GM10847 (cell line): ENCODE results near the gene ECM2.

Experiments used
- POLR2A ChIP-seq: IDR thresholded peaks from 2 replicates; pipeline ENCODE4 v1.6.1; 2011; ENCODE audit not compliant: insufficient read length; ENCODE audit errors: extremely low read depth

Gene ECM2

DNA sequence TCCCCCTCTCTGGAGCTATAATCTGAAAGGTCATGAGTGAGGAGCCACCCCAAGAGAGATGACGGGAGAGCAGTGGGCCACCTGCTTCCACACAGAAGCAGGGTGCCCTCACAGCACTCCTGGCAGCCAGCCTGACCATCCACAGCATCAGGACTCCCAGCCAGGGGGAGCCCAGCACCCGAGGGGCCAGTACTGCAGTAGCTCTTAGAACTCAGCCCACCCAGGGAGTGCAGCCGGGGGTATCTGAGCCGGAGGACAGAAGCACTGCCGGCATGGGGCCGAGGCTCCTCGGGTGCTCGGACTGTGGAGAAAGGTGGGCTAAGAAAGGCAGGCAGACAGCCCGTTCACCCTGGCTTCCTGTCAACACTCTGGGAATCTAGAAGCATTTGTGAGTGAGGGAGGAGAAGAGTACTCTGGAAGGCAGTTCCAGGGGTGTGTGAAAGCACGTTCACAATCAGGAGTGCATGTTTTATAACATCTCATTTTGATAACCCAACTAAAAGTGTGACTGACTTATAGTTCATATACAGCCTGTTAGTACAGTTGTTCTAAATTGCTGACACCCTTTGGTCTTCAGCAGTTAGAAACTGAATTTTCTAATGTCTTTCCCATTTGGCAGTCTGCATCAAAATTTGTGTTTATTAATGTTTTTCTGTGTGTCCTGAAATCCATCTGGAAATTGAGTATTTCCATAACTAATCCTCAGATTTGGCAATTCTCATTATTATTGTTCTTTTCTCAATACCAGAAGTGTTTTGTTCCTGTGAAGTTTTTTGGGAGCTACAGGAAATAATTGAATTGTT lies 27.6 kb downstream of the ECM2 start:
- TF ChIP-seq POLR2A, result no peak

GRCh38 chr9:92507496-92507895 lies 28.3 kb downstream of the ECM2 start:
- TF ChIP-seq POLR2A, result no peak

- TF ChIP-seq POLR2A, result no peak
Measured at GRCh38 chr9:92507005-92507404, 28.8 kb downstream of the ECM2 start.

DNA sequence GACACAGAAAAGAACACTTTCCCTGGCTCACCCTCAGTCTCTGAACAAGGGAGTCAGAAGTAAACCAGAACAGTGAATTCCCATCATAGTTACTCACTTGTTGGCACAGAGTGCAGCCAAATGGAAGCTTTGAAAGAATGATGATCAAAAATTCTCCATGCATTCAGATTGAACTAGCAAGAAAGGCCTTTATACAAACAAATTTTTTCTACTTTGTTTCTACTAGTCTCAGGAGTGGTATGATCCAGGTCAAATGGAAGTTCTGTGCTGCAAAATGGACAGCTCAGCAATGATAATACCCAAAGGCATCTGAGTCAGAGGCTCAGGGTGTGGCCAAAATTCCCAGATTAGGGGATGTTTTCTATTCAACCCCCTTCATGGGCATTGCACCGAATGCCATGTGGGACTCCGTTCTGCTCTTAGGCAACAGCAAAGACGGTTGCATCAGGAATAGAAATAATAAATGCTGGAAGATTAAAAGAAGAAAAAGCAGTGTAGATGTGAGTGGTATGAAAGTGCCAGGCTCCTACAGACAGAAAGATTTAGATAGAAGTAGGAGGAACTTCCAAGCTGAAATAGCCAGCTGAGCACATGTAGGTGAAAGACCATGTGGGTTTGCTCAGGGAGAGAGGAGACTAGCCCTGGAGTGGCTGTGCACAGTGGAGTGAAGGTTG lies 29.5 kb downstream of the ECM2 start:
- TF ChIP-seq POLR2A, result no peak

- TF ChIP-seq POLR2A, result no peak
Measured at GRCh38 chr9:92504881-92505280, 30.9 kb downstream of the ECM2 start.

DNA sequence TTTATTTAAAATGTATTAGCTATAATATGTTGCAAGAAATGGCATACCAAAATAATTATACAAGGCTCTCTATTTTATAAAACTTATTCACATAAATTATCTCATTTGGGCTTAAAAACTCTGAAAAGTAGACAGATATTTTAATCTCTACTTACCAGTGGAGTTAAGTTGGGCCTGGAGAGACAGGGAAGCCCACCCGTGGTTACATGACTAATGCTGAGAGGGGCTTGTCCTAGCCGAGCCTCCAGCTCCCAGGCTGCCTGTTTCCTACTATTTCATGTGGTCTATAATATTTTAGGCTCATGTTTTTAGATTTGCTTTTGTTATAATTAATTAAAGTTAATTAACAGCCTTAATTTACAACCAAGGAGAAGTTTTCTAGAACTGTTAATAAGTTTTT lies 32.6 kb downstream of the ECM2 start:
- TF ChIP-seq POLR2A, result no peak

DNA sequence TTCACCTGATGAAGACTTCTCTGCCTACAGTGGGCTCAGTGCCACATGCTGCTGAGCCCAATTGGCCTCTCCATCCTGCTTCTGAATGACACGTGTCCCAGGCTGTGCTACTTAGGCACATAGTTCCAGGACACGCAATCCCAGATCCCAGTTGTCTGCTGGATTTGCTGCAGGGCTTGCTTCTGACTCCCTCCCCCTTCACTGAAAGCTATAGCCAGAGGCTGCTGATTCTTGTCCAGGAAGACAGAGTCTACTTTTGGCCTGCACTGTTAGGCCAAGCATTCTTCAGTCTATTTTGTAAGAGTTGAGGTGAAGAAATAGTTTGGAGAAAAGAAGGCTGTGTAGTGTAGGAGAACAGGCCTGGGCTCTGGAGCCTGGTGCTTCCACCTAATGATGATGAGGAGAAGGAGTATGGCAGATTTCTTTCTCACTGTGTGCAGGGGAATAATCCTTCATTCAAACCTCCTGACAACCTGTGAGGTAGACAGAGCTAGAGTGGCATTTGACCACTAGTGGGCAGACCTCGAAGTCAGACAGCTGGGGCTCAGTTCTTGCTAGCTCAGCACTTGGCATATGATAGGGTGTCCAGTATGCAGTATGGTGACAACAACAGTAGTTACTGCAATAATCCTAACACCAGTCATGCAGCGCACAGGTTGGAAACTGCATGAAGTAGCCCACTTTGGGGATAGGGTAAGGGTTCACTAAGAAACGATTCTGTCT lies 34.0 kb downstream of the ECM2 start:
- TF ChIP-seq POLR2A, result no peak

DNA sequence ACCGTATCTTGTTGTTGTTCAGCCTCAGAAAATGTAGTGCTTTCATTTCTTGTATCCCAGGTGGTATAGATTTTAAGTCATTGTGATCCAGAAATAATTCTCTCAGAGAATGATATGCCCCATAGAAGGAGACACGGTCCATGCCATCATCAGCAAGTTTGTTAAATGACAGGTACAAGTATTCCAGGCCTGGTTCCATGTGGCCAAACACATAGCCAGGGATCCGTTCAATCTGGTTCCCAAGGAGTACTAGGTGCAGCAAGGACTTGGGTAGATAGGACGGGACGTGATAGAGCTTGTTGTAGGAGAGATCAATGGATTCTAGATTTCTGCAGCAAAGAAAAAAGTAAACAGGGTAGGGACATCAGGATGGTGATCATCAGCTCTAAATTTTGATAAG lies 35.1 kb downstream of the ECM2 start:
- TF ChIP-seq POLR2A, result no peak

DNA sequence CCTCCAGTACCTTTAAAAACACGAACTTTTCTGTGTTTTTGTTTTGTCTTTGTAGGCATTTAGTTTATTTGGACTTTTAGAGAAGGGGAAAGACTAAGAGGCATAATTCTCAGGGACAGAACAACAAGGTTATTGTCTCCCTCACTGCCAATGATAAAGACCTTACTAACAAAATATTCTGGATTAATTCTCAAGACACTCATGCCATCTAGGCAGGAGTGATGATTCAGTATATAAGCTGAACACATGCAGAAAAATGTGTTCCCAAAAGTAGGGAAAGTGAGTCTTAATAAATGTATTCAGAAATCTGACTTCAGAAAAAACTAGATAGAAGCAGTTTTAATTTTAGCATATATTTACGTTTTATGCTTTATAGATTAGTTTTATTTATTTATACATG lies 36.1 kb downstream of the ECM2 start:
- no peak for TF ChIP-seq POLR2A

- no peak for TF ChIP-seq POLR2A
Measured at GRCh38 chr9:92496396-92497176, 39.2 kb downstream of the ECM2 start.

DNA sequence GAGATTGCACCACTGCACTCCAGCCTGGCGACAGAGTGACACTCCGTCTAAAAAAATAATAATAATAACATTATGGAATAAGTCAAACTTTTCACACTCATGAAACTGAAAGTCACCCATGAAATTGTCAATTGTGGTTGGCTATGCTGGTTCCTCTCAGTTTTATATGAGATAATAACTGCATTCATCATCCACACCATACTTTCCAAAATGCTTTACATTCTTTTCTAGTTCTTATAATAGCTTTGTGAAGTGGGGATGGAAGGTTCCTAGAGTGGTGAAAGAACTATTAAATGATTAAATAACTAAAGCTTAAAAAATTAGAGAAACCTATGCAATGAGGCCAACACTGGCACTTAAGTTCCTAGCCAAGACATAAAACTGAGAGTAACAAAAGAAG lies 40.9 kb downstream of the ECM2 start:
- TF ChIP-seq POLR2A, result no peak

DNA sequence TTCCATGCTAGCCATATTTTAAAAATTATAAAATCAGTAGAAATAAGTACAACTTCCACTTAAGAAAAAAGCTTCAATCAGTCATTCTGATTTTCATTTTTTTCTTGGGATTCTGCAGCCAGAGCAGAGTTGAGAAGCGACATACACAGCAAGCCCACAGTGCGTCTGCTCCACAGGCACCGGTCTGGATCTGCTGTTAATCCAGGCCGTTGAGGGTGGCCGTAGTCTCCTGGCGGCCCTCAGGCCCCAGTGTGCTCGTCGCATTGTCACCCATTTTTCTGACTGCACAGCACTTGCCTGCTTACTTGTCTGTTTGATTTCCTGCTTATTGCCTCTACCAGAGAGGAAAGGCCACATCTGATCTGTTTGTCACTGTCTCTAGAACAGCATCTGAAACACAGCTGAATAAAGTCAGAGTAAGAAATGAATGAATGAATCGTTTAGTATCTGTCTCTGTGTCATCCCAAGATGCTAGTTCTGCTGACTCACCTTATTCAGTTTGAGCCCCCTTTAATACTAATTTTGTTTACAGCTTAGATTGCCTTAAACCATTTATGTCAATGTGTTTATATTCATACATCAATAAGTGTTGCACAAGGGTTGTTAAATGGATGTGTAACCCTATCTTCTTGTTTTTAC lies 41.9 kb downstream of the ECM2 start:
- no peak for TF ChIP-seq POLR2A

- no peak for TF ChIP-seq POLR2A
Measured at GRCh38 chr9:92492781-92493401, 42.9 kb downstream of the ECM2 start.

DNA sequence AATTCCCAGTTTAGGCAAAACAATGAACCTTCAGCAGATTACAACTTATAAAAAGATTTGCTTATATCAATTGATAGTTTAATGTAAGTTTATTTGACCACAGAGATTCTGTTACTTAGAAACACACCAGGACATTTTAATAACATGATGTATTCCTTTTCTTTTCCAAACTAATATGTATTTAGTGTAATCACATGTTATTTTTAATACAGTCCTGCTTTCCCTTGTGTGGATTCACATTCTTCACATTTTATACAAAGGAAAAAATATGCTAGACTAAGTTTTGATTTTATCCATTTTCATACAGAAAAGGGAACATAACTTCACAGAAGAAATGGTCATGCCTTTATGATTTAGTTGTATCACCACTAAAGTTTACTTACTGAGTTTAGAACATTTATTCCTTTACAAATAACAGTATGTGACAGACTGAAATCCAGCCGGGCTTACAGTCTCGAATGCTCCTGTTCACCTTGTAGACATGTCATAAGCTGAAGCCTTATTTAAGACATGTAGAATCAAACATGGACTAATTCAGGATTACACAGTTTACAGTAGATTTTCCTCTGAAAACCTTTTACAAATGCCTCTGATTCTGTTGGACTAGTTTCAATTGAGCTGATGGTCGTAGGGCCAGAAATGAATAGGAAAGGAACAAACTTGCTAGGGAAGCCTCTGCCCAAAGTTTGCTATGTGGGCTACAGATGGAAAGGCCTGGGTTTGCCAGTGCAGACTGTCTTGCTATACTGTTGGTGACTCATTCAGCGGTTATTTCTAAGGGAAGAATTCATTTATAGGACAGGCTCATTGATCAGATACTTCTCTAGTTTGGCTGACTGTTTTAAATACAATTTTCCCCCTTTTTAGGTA lies 46.9 kb downstream of the ECM2 start:
- TF ChIP-seq POLR2A, result no peak

GRCh38 chr9:92486371-92486770 lies 49.4 kb downstream of the ECM2 start:
- no peak for TF ChIP-seq POLR2A
